ENCODE measurements around the gene EGR1. TPM values are rescaled to one million over a fixed set of nuclear protein-coding genes. Genes with fewer than 3 reads are reported as not detected.

Gene EGR1
- total and polyA plus RNA-seq, 2 of the 4 experiments (the other 2 are of a cell fraction), result 2.9 to 104 TPM

DNA sequence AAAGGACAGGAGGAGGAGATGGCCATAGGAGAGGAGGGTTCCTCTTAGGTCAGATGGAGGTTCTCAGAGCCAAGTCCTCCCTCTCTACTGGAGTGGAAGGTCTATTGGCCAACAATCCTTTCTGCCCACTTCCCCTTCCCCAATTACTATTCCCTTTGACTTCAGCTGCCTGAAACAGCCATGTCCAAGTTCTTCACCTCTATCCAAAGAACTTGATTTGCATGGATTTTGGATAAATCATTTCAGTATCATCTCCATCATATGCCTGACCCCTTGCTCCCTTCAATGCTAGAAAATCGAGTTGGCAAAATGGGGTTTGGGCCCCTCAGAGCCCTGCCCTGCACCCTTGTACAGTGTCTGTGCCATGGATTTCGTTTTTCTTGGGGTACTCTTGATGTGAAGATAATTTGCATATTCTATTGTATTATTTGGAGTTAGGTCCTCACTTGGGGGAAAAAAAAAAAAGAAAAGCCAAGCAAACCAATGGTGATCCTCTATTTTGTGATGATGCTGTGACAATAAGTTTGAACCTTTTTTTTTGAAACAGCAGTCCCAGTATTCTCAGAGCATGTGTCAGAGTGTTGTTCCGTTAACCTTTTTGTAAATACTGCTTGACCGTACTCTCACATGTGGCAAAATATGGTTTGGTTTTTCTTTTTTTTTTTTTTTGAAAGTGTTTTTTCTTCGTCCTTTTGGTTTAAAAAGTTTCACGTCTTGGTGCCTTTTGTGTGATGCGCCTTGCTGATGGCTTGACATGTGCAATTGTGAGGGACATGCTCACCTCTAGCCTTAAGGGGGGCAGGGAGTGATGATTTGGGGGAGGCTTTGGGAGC lies 3.1 kb downstream of the EGR1 start (continued):
- TF ChIP-seq SMC3 (IDR thresholded peaks at IDR 0.05; ENCODE audit: low read depth, low read length) (no peak), CEBPB (IDR thresholded peaks at IDR 0.05; ENCODE audit: low read depth, low read length) (no peak), POLR2A (IDR thresholded peaks at IDR 0.05; ENCODE audit: low read depth, low read length) (no peak)

- no peak overlapping the region for H3K4me3 ChIP-seq (ENCODE audit: insufficient read depth, low read depth, low read length)
- H3K56ac ChIP-seq (ENCODE audit: extremely low read depth, insufficient read depth, low read length), result no peak overlapping the region
- BruUV-seq (replicated peaks), result no TSS peak
- ChIA-PET CTCF (no interaction called here), POLR2A (ENCODE audit: unreplicated experiment) (no interaction called here)
- no peak overlapping the region for H4K5ac ChIP-seq (ENCODE audit: low read depth, low read length)
- peaks cover 18% of the 10 kb centered on the region for H3K36me3 ChIP-seq (ENCODE audit: control insufficient read depth, insufficient read depth, low read length)
- H3K4ac ChIP-seq (ENCODE audit: low read depth, low read length), result no peak overlapping the region
- H3K23ac ChIP-seq (ENCODE audit: low read depth, low read length), result no peak overlapping the region
- peak overlapping the region; percentile 33 for H2AFZ ChIP-seq (replicated peaks; ENCODE audit: low read length, poor library complexity)
- no peak overlapping the region for H3K14ac ChIP-seq (replicated peaks; ENCODE audit: low read depth, low read length)
- H2BK15ac ChIP-seq (ENCODE audit: low read depth, low read length), result no peak overlapping the region
- H3K9ac ChIP-seq (ENCODE audit: low read depth, low read length), result no peak overlapping the region
- no peak overlapping the region for H3K27ac ChIP-seq (ENCODE audit: insufficient read depth, low read length)
- ATAC-seq (ENCODE audit: low read depth), result no peak
- TF ChIP-seq, protein P1, sequence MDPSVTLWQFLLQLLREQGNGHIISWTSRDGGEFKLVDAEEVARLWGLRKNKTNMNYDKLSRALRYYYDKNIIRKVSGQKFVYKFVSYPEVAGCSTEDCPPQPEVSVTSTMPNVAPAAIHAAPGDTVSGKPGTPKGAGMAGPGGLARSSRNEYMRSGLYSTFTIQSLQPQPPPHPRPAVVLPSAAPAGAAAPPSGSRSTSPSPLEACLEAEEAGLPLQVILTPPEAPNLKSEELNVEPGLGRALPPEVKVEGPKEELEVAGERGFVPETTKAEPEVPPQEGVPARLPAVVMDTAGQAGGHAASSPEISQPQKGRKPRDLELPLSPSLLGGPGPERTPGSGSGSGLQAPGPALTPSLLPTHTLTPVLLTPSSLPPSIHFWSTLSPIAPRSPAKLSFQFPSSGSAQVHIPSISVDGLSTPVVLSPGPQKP (IDR thresholded peaks at IDR 0.05; ENCODE audit: borderline replicate concordance, low read depth, low read length), result no peak
- TF ChIP-seq USF2 (IDR thresholded peaks at IDR 0.05; ENCODE audit: low read depth, low read length), result peak; percentile 49
- peak; percentile 20; the same call in 1 of the 2 replicates for TF ChIP-seq NFE2L2 (IDR thresholded peaks at IDR 0.05; ENCODE audit: low read depth, low read length)
- WGBS, 2 experiments (ENCODE audit: extremely low coverage in 2 of 2, insufficient read length in 1 of 2), result 100% methylated on average over 1 of the region's 8 CpGs; no CpG with 5 or more reads in 1 of the 2 experiments
- intact Hi-C loops (cut with micrococcal nuclease) (no loop called here), dilution Hi-C loops (cut with HindIII; ENCODE audit: low sequenced_read_pairs, unreplicated experiment) (no loop called here), in situ Hi-C loops (cut with MboI; ENCODE audit: low sequenced_read_pairs) (no loop called here)
- no peaks in the 10 kb centered on the region for H3K27me3 ChIP-seq (ENCODE audit: control insufficient read depth, insufficient read depth, low read length)
- no peak overlapping the region for H2AK5ac ChIP-seq (ENCODE audit: low read depth, low read length)
- H2BK5ac ChIP-seq (ENCODE audit: low read depth, low read length, poor library complexity, severe bottlenecking), result no peak overlapping the region
- H2BK20ac ChIP-seq (ENCODE audit: low read depth, low read length), result no peak overlapping the region
- peaks cover 10% of the 10 kb centered on the region; the same call in 1 of the 2 replicates for H3K4me1 ChIP-seq (ENCODE audit: control insufficient read depth, insufficient read depth, low read length)
- no peak overlapping the region for H2AK9ac ChIP-seq (replicated peaks; ENCODE audit: low read depth, low read length, poor library complexity)
- no peak overlapping the region for H3K18ac ChIP-seq (ENCODE audit: low read depth, low read length)
- no peak overlapping the region for H4K8ac ChIP-seq (ENCODE audit: low read depth in 2 of 2, low read length in 2 of 2)
- H3K9me1 ChIP-seq (ENCODE audit: insufficient read depth, low read length), result peaks cover 20% of the 10 kb centered on the region
- no peak overlapping the region for H2BK120ac ChIP-seq (ENCODE audit: low read depth, low read length)
- peak; percentile 82 for DNase-seq
- H3K79me1 ChIP-seq (ENCODE audit: low read depth in 1 of 2, low read length in 2 of 2), result peaks cover 9 to 35% of the 10 kb centered on the region in 2 experiments
- no peak overlapping the region for H3K4me2 ChIP-seq (ENCODE audit: low read depth, low read length)
- H4K91ac ChIP-seq (ENCODE audit: insufficient read depth, low read depth, low read length), result no peak overlapping the region
- H3K9me3 ChIP-seq (ENCODE audit: control insufficient read depth, insufficient read depth, low read length), result no peaks in the 10 kb centered on the region
- peaks cover 56% of the 10 kb centered on the region for H4K20me1 ChIP-seq (ENCODE audit: insufficient read depth, low read length)
Observed at GRCh38 chr5:138468966-138469539, 3.8 kb downstream of the EGR1 start.

Measured in IMR-90 (cell line).